Lower leg skin (tissue), 3 donors: ENCODE data around the gene PCDHGC4.

Experiments
- CTCF ChIP-seq, 3 donors: fragments of 450-650 bp; IDR thresholded peaks; one replicate each; pipeline ENCODE4 v1.5.1; 2016; ENCODE audit warnings: antibody characterized with exemption in 3 of 3, mild to moderate bottlenecking in 3 of 3, moderate library complexity in 2 of 3
- POLR2A ChIP-seq, 2 donors: fragments of 450-650 bp; IDR thresholded peaks; one replicate each; pipeline ENCODE4 v1.6.1; 2016 to 2017; ENCODE audit warnings: antibody characterized with exemption in 2 of 2, mild to moderate bottlenecking in 1 of 2, moderate library complexity in 1 of 2

- TF ChIP-seq CTCF (IDR thresholded peaks at IDR 0.05) (no peak), POLR2A (IDR thresholded peaks at IDR 0.05) (no peak)
Observed at GRCh38 chr5:141441571-141442170, 43.2 kb upstream of the PCDHGC4 start.
